WTC11 (cell line): ENCODE data around the gene NCBP3.

Experiments
- CBFB ChIP-seq: sonication (generic); formaldehyde crosslinking; IDR thresholded peaks from 2 replicates; pipeline ENCODE4 v1.8.1; 2022; ENCODE audit warnings: mild to moderate bottlenecking, low read depth, missing genetic modification reagents
- GABPB1 ChIP-seq: sonication (generic); formaldehyde crosslinking; IDR thresholded peaks from 2 replicates; pipeline ENCODE4 v1.8.1; 2023; ENCODE audit warnings: mild to moderate bottlenecking, missing genetic modification reagents
- RELA ChIP-seq: sonication (generic); formaldehyde crosslinking; IDR thresholded peaks from 2 replicates; pipeline ENCODE4 v1.8.1; 2022; ENCODE audit warnings: missing genetic modification reagents, mild to moderate bottlenecking, borderline replicate concordance
- ZNF423 ChIP-seq: fragments of 250-450 bp; sonication (Bioruptor Pico); IDR thresholded peaks from 2 replicates; pipeline ENCODE4 v2.1.2; 2022; ENCODE audit warnings: mild to moderate bottlenecking, moderate library complexity
- TF ChIP-seq, protein P1 (sequence below): fragments of 200-600 bp; IDR thresholded peaks from 2 replicates; pipeline ENCODE4 v1.8.0; 2022; ENCODE audit warnings: antibody characterized with exemption
- TF ChIP-seq, protein P2 (sequence below): sonication (generic); formaldehyde crosslinking; IDR thresholded peaks from 2 replicates; pipeline ENCODE4 v1.8.0; 2022; ENCODE audit warnings: mild to moderate bottlenecking, missing genetic modification reagents
- TF ChIP-seq, protein P3 (sequence below): sonication (generic); formaldehyde crosslinking; IDR thresholded peaks from 2 replicates; pipeline ENCODE4 v1.8.1; 2023; ENCODE audit warnings: mild to moderate bottlenecking, moderate library complexity, missing genetic modification reagents
- TF ChIP-seq, protein P4 (sequence below): sonication (generic); formaldehyde crosslinking; IDR thresholded peaks from 2 replicates; pipeline ENCODE4 v1.8.1; 2023; ENCODE audit warnings: mild to moderate bottlenecking, missing genetic modification reagents, moderate library complexity
- TF ChIP-seq, protein P5 (sequence below): sonication (generic); formaldehyde crosslinking; IDR thresholded peaks from 2 replicates; pipeline ENCODE4 v1.8.1; 2023; ENCODE audit warnings: mild to moderate bottlenecking, missing genetic modification reagents
- TF ChIP-seq, protein P6 (sequence below): sonication (generic); formaldehyde crosslinking; IDR thresholded peaks from 2 replicates; pipeline ENCODE4 v1.8.1; 2023; ENCODE audit warnings: mild to moderate bottlenecking, missing genetic modification reagents, borderline replicate concordance

DNA sequence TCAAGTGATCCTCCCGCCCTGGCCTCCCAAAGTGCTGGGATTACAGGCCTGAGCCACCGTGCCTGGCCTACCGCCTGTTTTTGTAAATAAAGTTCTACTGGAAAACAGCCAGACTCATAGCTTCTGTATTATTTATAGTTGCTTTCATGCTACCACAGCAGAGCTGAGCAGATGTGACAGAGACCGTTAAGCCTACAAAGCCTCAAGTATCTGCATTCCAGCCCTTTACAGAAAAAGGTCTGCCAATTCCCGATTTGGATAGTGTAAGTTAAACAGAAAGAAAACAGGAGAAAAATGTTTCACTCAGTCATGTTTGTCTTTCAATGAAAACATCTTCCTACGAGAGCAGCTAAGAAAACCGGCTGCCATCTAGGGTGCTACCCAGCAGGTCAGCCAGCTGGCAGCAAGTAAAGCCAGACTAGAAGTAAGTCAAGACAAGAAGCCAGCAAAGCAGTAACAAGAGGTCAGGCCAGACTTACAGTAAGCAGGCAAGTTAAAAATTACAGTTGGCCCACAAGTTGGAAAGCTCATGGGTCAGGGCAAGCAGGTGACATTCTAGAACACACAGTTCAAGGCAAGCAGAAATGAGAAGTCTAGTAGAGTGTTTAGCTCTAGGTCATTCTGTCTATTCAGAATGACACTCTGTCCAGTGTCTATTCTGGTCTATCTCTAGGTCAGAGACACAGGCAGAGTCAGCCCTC lies 17.7 kb downstream of the NCBP3 start:
- TF ChIP-seq, protein P1, sequence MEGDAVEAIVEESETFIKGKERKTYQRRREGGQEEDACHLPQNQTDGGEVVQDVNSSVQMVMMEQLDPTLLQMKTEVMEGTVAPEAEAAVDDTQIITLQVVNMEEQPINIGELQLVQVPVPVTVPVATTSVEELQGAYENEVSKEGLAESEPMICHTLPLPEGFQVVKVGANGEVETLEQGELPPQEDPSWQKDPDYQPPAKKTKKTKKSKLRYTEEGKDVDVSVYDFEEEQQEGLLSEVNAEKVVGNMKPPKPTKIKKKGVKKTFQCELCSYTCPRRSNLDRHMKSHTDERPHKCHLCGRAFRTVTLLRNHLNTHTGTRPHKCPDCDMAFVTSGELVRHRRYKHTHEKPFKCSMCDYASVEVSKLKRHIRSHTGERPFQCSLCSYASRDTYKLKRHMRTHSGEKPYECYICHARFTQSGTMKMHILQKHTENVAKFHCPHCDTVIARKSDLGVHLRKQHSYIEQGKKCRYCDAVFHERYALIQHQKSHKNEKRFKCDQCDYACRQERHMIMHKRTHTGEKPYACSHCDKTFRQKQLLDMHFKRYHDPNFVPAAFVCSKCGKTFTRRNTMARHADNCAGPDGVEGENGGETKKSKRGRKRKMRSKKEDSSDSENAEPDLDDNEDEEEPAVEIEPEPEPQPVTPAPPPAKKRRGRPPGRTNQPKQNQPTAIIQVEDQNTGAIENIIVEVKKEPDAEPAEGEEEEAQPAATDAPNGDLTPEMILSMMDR = no peak
- TF ChIP-seq, protein P2, sequence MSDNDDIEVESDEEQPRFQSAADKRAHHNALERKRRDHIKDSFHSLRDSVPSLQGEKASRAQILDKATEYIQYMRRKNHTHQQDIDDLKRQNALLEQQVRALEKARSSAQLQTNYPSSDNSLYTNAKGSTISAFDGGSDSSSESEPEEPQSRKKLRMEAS (CRISPR knock-in tag) = no peak
- TF ChIP-seq RELA = no peak
- TF ChIP-seq, protein P3, sequence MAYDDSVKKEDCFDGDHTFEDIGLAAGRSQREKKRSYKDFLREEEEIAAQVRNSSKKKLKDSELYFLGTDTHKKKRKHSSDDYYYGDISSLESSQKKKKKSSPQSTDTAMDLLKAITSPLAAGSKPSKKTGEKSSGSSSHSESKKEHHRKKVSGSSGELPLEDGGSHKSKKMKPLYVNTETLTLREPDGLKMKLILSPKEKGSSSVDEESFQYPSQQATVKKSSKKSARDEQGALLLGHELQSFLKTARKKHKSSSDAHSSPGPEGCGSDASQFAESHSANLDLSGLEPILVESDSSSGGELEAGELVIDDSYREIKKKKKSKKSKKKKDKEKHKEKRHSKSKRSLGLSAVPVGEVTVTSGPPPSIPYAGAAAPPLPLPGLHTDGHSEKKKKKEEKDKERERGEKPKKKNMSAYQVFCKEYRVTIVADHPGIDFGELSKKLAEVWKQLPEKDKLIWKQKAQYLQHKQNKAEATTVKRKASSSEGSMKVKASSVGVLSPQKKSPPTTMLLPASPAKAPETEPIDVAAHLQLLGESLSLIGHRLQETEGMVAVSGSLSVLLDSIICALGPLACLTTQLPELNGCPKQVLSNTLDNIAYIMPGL (CRISPR knock-in tag) = no peak
- TF ChIP-seq, protein P4, sequence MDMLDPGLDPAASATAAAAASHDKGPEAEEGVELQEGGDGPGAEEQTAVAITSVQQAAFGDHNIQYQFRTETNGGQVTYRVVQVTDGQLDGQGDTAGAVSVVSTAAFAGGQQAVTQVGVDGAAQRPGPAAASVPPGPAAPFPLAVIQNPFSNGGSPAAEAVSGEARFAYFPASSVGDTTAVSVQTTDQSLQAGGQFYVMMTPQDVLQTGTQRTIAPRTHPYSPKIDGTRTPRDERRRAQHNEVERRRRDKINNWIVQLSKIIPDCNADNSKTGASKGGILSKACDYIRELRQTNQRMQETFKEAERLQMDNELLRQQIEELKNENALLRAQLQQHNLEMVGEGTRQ (CRISPR knock-in tag) = no peak
- TF ChIP-seq, protein P5, sequence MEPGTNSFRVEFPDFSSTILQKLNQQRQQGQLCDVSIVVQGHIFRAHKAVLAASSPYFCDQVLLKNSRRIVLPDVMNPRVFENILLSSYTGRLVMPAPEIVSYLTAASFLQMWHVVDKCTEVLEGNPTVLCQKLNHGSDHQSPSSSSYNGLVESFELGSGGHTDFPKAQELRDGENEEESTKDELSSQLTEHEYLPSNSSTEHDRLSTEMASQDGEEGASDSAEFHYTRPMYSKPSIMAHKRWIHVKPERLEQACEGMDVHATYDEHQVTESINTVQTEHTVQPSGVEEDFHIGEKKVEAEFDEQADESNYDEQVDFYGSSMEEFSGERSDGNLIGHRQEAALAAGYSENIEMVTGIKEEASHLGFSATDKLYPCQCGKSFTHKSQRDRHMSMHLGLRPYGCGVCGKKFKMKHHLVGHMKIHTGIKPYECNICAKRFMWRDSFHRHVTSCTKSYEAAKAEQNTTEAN (CRISPR knock-in tag) = no peak
- no peak for TF ChIP-seq GABPB1 (CRISPR knock-in tag)
- TF ChIP-seq CBFB (CRISPR knock-in tag) = no peak
- TF ChIP-seq, protein P6, sequence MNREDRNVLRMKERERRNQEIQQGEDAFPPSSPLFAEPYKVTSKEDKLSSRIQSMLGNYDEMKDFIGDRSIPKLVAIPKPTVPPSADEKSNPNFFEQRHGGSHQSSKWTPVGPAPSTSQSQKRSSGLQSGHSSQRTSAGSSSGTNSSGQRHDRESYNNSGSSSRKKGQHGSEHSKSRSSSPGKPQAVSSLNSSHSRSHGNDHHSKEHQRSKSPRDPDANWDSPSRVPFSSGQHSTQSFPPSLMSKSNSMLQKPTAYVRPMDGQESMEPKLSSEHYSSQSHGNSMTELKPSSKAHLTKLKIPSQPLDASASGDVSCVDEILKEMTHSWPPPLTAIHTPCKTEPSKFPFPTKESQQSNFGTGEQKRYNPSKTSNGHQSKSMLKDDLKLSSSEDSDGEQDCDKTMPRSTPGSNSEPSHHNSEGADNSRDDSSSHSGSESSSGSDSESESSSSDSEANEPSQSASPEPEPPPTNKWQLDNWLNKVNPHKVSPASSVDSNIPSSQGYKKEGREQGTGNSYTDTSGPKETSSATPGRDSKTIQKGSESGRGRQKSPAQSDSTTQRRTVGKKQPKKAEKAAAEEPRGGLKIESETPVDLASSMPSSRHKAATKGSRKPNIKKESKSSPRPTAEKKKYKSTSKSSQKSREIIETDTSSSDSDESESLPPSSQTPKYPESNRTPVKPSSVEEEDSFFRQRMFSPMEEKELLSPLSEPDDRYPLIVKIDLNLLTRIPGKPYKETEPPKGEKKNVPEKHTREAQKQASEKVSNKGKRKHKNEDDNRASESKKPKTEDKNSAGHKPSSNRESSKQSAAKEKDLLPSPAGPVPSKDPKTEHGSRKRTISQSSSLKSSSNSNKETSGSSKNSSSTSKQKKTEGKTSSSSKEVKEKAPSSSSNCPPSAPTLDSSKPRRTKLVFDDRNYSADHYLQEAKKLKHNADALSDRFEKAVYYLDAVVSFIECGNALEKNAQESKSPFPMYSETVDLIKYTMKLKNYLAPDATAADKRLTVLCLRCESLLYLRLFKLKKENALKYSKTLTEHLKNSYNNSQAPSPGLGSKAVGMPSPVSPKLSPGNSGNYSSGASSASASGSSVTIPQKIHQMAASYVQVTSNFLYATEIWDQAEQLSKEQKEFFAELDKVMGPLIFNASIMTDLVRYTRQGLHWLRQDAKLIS (CRISPR knock-in tag) = no peak
- no peak for TF ChIP-seq ZNF423 (CRISPR knock-in tag)
